ENCODE results near the gene SYT13. TPM values are rescaled to one million over a fixed set of nuclear protein-coding genes. Genes with fewer than 3 reads are reported as not detected.

Gene SYT13
- total RNA-seq, 1 donor from 2014 or later, result 1.4 TPM

DNA sequence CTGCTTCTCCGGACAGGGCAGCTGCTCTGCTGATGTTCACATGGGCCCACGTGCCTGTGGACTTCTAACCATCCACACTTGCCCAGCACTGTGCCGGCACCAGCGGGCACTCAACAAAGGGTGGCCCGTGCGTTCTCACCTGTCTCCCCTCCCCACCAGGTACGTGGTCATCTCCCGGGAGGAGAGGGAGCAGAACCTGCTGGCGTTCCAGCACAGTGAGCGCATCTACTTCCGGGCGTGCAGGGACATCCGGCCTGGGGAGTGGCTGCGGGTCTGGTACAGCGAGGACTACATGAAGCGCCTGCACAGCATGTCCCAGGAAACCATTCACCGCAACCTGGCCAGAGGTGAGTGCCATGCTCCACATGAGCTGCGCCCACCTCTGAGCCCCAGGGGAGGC is 66.7 kb downstream of the SYT13 start:
- H3K4me3 Mint-ChIP-seq (ENCODE audit: unreplicated experiment), result no peak overlapping the region
- H3K9me3 Mint-ChIP-seq (ENCODE audit: unreplicated experiment), result no peaks in the 10 kb centered on the region
- no peak for DNase-seq (ENCODE audit: low spot score)
- no peak overlapping the region for H3K27ac Mint-ChIP-seq (ENCODE audit: unreplicated experiment)
- peaks cover 9% of the 10 kb centered on the region for H3K4me1 Mint-ChIP-seq (ENCODE audit: unreplicated experiment)
- peaks cover 16% of the 10 kb centered on the region for H3K36me3 Mint-ChIP-seq (ENCODE audit: low read depth, unreplicated experiment)
- TF ChIP-seq, protein P1, sequence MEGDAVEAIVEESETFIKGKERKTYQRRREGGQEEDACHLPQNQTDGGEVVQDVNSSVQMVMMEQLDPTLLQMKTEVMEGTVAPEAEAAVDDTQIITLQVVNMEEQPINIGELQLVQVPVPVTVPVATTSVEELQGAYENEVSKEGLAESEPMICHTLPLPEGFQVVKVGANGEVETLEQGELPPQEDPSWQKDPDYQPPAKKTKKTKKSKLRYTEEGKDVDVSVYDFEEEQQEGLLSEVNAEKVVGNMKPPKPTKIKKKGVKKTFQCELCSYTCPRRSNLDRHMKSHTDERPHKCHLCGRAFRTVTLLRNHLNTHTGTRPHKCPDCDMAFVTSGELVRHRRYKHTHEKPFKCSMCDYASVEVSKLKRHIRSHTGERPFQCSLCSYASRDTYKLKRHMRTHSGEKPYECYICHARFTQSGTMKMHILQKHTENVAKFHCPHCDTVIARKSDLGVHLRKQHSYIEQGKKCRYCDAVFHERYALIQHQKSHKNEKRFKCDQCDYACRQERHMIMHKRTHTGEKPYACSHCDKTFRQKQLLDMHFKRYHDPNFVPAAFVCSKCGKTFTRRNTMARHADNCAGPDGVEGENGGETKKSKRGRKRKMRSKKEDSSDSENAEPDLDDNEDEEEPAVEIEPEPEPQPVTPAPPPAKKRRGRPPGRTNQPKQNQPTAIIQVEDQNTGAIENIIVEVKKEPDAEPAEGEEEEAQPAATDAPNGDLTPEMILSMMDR (IDR thresholded peaks at IDR 0.05; ENCODE audit: unreplicated experiment), result no peak
- H3K27me3 Mint-ChIP-seq (ENCODE audit: unreplicated experiment), result peaks cover 5% of the 10 kb centered on the region

DNA sequence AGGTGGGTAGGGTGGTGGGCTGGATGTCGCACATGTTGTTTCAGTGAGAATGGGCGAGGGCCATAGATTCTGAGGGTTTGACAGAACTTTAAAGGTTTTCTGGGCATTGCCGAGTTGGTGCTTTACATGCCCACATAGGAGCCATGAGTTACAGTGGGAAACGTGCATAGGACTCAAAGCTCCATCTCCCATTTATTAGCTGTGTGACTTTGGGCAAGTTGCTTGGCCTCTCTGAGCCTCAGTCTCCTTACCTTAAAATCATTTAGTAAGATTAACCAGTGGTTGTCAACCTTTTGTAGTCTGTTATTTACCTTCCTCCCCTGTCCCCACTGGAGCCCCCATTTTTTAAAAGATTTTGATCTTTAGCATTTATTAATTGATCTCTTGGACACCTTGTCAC is 67.4 kb downstream of the SYT13 start:
- TF ChIP-seq, protein P1 (IDR thresholded peaks at IDR 0.05; ENCODE audit: unreplicated experiment), result no peak
- H3K27me3 Mint-ChIP-seq (ENCODE audit: unreplicated experiment), result no peaks in the 10 kb centered on the region
- H3K9me3 Mint-ChIP-seq (ENCODE audit: unreplicated experiment), result no peaks in the 10 kb centered on the region
- peaks cover 9% of the 10 kb centered on the region for H3K4me1 Mint-ChIP-seq (ENCODE audit: unreplicated experiment)
- no peak overlapping the region for H3K27ac Mint-ChIP-seq (ENCODE audit: unreplicated experiment)
- H3K36me3 Mint-ChIP-seq (ENCODE audit: low read depth, unreplicated experiment), result peaks cover 11% of the 10 kb centered on the region
- no peak for DNase-seq (ENCODE audit: low spot score)
- no peak overlapping the region for H3K4me3 Mint-ChIP-seq (ENCODE audit: unreplicated experiment)

DNA sequence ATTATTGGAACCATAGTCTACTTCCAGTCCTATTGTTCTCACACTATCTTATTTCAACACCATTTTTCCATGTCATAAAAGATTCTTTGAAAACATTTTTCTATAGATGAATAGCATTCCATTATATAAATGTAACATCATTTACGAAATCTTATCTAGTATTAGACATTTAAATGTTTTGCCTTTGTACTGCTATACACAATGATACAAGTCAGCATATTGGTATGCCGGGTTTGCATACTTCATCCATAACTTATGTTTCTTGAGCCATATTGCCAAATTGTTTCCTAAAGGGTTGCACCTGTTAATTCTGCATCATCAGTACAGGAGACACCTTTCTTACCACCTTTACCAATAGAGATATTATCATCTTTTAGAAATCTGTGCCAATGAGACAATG is 68.2 kb downstream of the SYT13 start:
- Mint-ChIP-seq H3K4me3 (ENCODE audit: unreplicated experiment) (no peak overlapping the region), H3K9me3 (ENCODE audit: unreplicated experiment) (no peaks in the 10 kb centered on the region), H3K4me1 (ENCODE audit: unreplicated experiment) (peaks cover 12% of the 10 kb centered on the region), H3K27ac (ENCODE audit: unreplicated experiment) (no peak overlapping the region), H3K36me3 (ENCODE audit: low read depth, unreplicated experiment) (peaks cover 16% of the 10 kb centered on the region), H3K27me3 (ENCODE audit: unreplicated experiment) (no peaks in the 10 kb centered on the region)
- DNase-seq (ENCODE audit: low spot score), result no peak
- TF ChIP-seq, protein P1 (IDR thresholded peaks at IDR 0.05; ENCODE audit: unreplicated experiment), result no peak

DNA sequence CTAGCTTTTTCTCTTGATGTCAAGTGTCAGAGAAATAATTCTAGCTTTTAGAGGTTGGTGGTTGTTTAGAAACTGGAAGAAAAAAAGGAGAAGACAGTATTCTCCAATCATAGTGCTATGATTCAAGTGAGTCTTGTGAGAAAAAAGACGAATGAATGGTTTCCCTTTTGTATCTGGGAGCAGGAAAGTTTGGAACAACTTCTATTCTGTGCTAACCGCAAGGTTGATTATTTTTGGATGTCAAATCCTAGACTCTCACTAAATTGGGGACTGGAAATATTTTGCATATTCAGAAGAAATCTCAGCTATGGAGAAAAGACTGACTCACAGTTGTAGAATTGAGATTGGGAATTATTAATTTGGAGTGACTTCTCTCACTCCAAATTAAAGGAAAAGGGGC is 69.2 kb downstream of the SYT13 start:
- H3K4me1 Mint-ChIP-seq (ENCODE audit: unreplicated experiment), result peaks cover 12% of the 10 kb centered on the region
- peaks cover 18% of the 10 kb centered on the region for H3K36me3 Mint-ChIP-seq (ENCODE audit: low read depth, unreplicated experiment)
- no peaks in the 10 kb centered on the region for H3K9me3 Mint-ChIP-seq (ENCODE audit: unreplicated experiment)
- no peak overlapping the region for H3K4me3 Mint-ChIP-seq (ENCODE audit: unreplicated experiment)
- no peak overlapping the region for H3K27ac Mint-ChIP-seq (ENCODE audit: unreplicated experiment)
- TF ChIP-seq, protein P1 (IDR thresholded peaks at IDR 0.05; ENCODE audit: unreplicated experiment), result no peak
- DNase-seq (ENCODE audit: low spot score), result no peak
- H3K27me3 Mint-ChIP-seq (ENCODE audit: unreplicated experiment), result no peaks in the 10 kb centered on the region

DNA sequence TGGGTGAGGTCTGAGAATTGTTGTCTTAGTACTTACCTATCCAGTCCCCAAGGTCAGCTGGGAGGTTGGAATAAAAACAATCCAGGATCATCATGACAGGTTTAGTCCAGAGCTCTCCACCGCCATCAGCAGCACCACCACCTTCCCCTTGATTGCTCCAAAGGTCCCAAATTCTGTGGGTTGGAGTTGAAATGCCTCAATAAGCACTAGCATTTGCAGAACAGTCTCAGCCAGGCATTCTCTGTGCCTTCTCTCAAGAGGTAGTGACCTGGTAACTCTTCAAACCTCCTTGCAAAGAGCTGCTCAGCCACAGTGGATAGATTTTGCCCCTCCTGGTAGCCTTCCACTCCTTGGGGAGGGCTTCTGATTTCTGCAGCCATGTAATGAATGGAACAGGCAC is 70.1 kb downstream of the SYT13 start:
- Mint-ChIP-seq H3K9me3 (ENCODE audit: unreplicated experiment) (no peaks in the 10 kb centered on the region), H3K36me3 (ENCODE audit: low read depth, unreplicated experiment) (peaks cover 18% of the 10 kb centered on the region), H3K4me1 (ENCODE audit: unreplicated experiment) (peaks cover 18% of the 10 kb centered on the region), H3K27ac (ENCODE audit: unreplicated experiment) (no peak overlapping the region), H3K4me3 (ENCODE audit: unreplicated experiment) (no peak overlapping the region), H3K27me3 (ENCODE audit: unreplicated experiment) (no peaks in the 10 kb centered on the region)
- TF ChIP-seq, protein P1 (IDR thresholded peaks at IDR 0.05; ENCODE audit: unreplicated experiment), result no peak
- no peak for DNase-seq (ENCODE audit: low spot score)
